GM19025 (cell line): ENCODE data around the gene ACTA2.
A peak's percentile ranks its signal among the peaks of the same experiment; 100 is the strongest.

Experiments
- ATAC-seq: cut with Tn5 transposase; IDR thresholded peaks from one replicate; pipeline ENCODE4 v1.9.1; 2021; ENCODE audit warnings: mild to moderate bottlenecking, low read depth, moderate library complexity; ENCODE audit not compliant: unreplicated experiment

ACTA2 gene

GRCh38 chr10:88926566-88927415, 25.8 kb downstream of the ACTA2 start:
- ATAC-seq: no peak

GRCh38 chr10:88923520-88923919, 29.1 kb downstream of the ACTA2 start:
- no peak for ATAC-seq

GRCh38 chr10:88922041-88922440, 30.5 kb downstream of the ACTA2 start:
- ATAC-seq: no peak

- no peak for ATAC-seq
Observed at GRCh38 chr10:88920986-88921593, 31.5 kb downstream of the ACTA2 start.

- no peak for ATAC-seq
Observed at GRCh38 chr10:88920198-88920597, 32.4 kb downstream of the ACTA2 start.

GRCh38 chr10:88919041-88919440, 33.5 kb downstream of the ACTA2 start:
- ATAC-seq: no peak

GRCh38 chr10:88918191-88918905, 34.2 kb downstream of the ACTA2 start:
- no peak for ATAC-seq

GRCh38 chr10:88916986-88917385, 35.6 kb downstream of the ACTA2 start:
- ATAC-seq: no peak

- no peak for ATAC-seq
Observed at GRCh38 chr10:88916231-88916630, 36.3 kb downstream of the ACTA2 start.

GRCh38 chr10:88915781-88916180, 36.8 kb downstream of the ACTA2 start:
- ATAC-seq: no peak

GRCh38 chr10:88913788-88914187, 38.8 kb downstream of the ACTA2 start:
- no peak for ATAC-seq

GRCh38 chr10:88913127-88913526, 39.4 kb downstream of the ACTA2 start:
- no peak for ATAC-seq

- ATAC-seq: no peak
Observed at GRCh38 chr10:88911851-88912250, 40.7 kb downstream of the ACTA2 start.

GRCh38 chr10:88911116-88911515, 41.5 kb downstream of the ACTA2 start:
- no peak for ATAC-seq

- no peak for ATAC-seq
Observed at GRCh38 chr10:88908194-88908593, 44.4 kb downstream of the ACTA2 start.

GRCh38 chr10:88906921-88907320, 45.7 kb downstream of the ACTA2 start:
- no peak for ATAC-seq

GRCh38 chr10:88903715-88904114, 48.9 kb downstream of the ACTA2 start:
- ATAC-seq: no peak

GRCh38 chr10:88901984-88902789, 50.4 kb downstream of the ACTA2 start:
- peak; percentile 40 for ATAC-seq

- peak; percentile 74 for ATAC-seq
Observed at GRCh38 chr10:88901206-88901983, 51.2 kb downstream of the ACTA2 start.

- ATAC-seq: no peak
Observed at GRCh38 chr10:88899886-88900285, 52.7 kb downstream of the ACTA2 start.
